ENCODE measurements around the gene DLG2.

- no peak for TF ChIP-seq CTCF (IDR thresholded peaks at IDR 0.05)
- no peak for TF ChIP-seq ZFX (IDR thresholded peaks at IDR 0.05; ENCODE audit: borderline replicate concordance)
These were observed 832.3 kb downstream of the DLG2 start for GRCh38 chr11:84794663-84795443.

Data from 22Rv1 (cell line).